Gastroesophageal sphincter (tissue), 4 donors: ENCODE results near the gene SMIM17. TPM values are rescaled to one million over a fixed set of nuclear protein-coding genes. Genes with fewer than 3 reads are reported as not detected.

Experiments used
- ATAC-seq: fragments of 150-250 bp; one replicate; pipeline ENCODE4 v1.9.1; 2016; ENCODE audit warnings: mild to moderate bottlenecking, moderate library complexity
- H3K27ac ChIP-seq, 4 donors: fragments of 200-600 bp; sonication (generic) in 3 of 4; 1 replicate in 3 of 4; 2 replicates in 1 of 4; pipeline ENCODE4 v1.5.1; 2016 to 2019
- H3K27me3 ChIP-seq: fragments of 200-600 bp; sonication (generic); one replicate; pipeline ENCODE4 v1.5.1; 2019
- H3K36me3 ChIP-seq, 2 donors: fragments of 200-600 bp; sonication (generic); one replicate each; pipeline ENCODE4 v1.5.1; 2019; ENCODE audit warnings: control low read depth in 1 of 2
- H3K4me1 ChIP-seq, 3 donors: fragments of 200-600 bp; sonication (generic); 1 replicate in 2 of 3; 2 replicates in 1 of 3; pipeline ENCODE4 v1.5.1; 2016 to 2019; ENCODE audit warnings: control low read depth in 2 of 3
- H3K4me3 ChIP-seq, 2 donors: fragments of 200-600 bp; sonication (generic); one replicate each; pipeline ENCODE4 v1.5.1; 2019; ENCODE audit warnings: mild to moderate bottlenecking in 1 of 2, moderate library complexity in 1 of 2
- H3K9me3 ChIP-seq, 3 donors: fragments of 200-600 bp; sonication (generic); one replicate each; pipeline ENCODE4 v1.5.1; 2017 to 2019; ENCODE audit warnings: control low read depth in 2 of 3
- EP300 ChIP-seq: sonication (generic); formaldehyde crosslinking; IDR thresholded peaks from one replicate; pipeline ENCODE4 v1.6.1; 2017; ENCODE audit warnings: antibody characterized with exemption, mild to moderate bottlenecking
- POLR2A ChIP-seq, 2 donors: fragments of 450-650 bp; IDR thresholded peaks; one replicate each; pipeline ENCODE4 v1.6.1; 2017; ENCODE audit warnings: antibody characterized with exemption in 2 of 2, mild to moderate bottlenecking in 2 of 2, moderate library complexity in 1 of 2
- POLR2AphosphoS5 ChIP-seq: sonication (generic); formaldehyde crosslinking; IDR thresholded peaks from one replicate; pipeline ENCODE4 v1.6.1; 2017; ENCODE audit warnings: antibody characterized with exemption
- WGBS, 2 donors: methylation state at CpG; one replicate each; pipeline ENCODE4 v1.1.5; 2018; ENCODE audit warnings: low coverage in 1 of 2; 5-methylcytosine and 5-hydroxymethylcytosine counted together
- total RNA-seq, 4 donors: library from RNA; depleted of rRNA; stranded (reverse); fragments of >200 nt; gene quantifications; one replicate each; pipeline ENCODE4 v1.1.0, GENCODE V29; 2016
- TF ChIP-seq, protein P1 (sequence below), 4 experiments: fragments of 200-600 bp in 2 of 4; fragments of 450-650 bp in 2 of 4; sonication (generic) in 1 of 4; IDR thresholded peaks; one replicate each; pipeline ENCODE4 v1.5.1; 2017 to 2019; ENCODE audit warnings: antibody characterized with exemption in 4 of 4, mild to moderate bottlenecking in 2 of 4, moderate library complexity in 2 of 4

SMIM17 gene
- total RNA-seq, 4 donors from 2014 or later, result 1.1 to 1.4 TPM; not detected in 2

DNA sequence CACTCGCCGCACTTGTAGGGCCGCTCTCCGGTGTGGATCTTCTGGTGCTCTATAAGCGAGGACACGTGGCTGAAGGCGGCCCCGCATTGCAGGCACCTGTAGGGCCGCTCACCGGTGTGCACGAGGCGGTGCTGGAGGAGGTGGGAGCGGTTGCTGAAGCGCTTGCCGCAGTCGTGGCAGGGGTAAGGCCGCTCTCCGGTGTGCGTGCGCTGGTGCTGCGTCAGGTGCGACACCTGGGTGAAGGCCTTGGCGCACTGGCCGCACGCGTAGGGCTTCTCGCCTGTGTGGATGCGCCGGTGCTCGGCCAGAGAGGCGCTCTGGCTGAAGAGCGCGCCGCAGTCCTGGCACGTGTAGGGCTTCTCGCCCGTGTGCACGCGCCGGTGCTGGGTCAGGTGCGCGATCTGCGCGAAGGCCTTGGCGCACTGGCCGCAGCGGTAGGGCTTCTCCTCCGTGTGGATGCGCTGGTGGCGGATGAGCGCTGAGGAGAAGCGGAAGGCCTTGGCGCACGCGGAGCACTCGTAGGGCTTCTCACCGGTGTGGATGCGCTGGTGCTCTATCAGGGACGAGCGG is 21.1 kb downstream of the SMIM17 start:
- no peaks in the 10 kb centered on the region for H3K27me3 ChIP-seq
- H3K36me3 ChIP-seq, result peaks cover 0 to 41% of the 10 kb centered on the region in 2 donors
- no peak overlapping the region for H3K27ac ChIP-seq
- no peak overlapping the region for H3K4me3 ChIP-seq
- no peak for ATAC-seq
- TF ChIP-seq POLR2AphosphoS5 (no peak), POLR2A (IDR thresholded peaks at IDR 0.05) (no peak), EP300 (no peak)
- TF ChIP-seq, protein P1, sequence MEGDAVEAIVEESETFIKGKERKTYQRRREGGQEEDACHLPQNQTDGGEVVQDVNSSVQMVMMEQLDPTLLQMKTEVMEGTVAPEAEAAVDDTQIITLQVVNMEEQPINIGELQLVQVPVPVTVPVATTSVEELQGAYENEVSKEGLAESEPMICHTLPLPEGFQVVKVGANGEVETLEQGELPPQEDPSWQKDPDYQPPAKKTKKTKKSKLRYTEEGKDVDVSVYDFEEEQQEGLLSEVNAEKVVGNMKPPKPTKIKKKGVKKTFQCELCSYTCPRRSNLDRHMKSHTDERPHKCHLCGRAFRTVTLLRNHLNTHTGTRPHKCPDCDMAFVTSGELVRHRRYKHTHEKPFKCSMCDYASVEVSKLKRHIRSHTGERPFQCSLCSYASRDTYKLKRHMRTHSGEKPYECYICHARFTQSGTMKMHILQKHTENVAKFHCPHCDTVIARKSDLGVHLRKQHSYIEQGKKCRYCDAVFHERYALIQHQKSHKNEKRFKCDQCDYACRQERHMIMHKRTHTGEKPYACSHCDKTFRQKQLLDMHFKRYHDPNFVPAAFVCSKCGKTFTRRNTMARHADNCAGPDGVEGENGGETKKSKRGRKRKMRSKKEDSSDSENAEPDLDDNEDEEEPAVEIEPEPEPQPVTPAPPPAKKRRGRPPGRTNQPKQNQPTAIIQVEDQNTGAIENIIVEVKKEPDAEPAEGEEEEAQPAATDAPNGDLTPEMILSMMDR (IDR thresholded peaks at IDR 0.05), result no peak
- peaks cover 0 to 9% (median 0%) of the 10 kb centered on the region in 3 donors for H3K4me1 ChIP-seq
- WGBS, 2 donors, result 80 to 86% methylated on average over 4 to 9 of the region's 60 CpGs
- H3K9me3 ChIP-seq, result peaks cover 0 to 21% (median 0%) of the 10 kb centered on the region in 3 donors

DNA sequence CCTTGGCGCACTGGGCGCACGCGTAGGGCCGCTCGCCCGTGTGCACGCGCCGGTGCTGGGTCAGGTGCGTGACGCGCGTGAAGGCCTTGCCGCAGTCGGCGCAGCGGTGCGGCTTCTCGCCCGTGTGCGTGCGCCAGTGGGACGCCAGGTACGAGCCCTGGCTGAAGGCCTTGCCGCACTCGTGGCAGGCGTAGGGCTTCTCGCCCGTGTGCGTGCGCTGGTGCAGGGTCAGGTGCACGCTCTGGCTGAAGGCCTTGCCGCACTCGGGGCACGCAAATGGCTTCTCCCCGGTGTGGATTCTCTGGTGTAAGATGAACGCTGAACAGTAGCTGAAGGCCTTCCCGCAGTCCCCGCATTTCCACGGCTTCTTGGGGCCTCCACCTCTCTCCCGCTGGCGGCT is 21.6 kb downstream of the SMIM17 start:
- H3K27me3 ChIP-seq, result no peaks in the 10 kb centered on the region
- ATAC-seq, result no peak

DNA sequence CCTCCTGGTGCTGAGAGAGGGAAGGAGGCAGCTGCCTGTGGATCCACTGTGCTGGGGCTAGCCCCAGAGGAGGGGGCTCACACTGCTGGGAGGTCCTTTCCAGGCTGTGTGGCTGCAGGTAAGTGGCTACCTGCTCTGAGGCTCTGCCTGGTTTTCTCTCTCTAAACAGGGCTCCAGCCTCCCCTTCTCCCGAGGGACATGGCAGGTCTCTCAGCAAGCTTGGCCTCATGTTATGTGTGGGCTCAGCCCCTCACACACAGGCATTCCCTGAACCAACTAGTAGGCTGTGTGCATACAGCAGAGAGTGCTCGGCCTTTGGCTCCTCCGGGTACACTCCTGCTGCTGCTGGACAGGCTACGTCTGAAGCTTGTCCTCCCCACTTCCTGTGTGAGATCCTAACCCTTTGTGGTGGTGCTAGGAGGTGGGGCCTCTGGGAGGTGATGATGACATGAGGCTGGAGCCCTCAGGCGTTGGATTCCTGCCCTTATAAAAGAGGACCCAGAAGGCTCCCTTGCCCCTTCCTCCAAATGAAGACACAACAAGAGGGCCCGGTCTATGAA is 24.4 kb downstream of the SMIM17 start:
- no peak overlapping the region for H3K27ac ChIP-seq
- peaks cover 0 to 21% (median 0%) of the 10 kb centered on the region in 3 donors for H3K9me3 ChIP-seq
- peaks cover 0 to 21% (median 9%) of the 10 kb centered on the region in 3 donors for H3K4me1 ChIP-seq
- peaks cover 0 to 35% of the 10 kb centered on the region in 2 donors for H3K36me3 ChIP-seq
- TF ChIP-seq POLR2AphosphoS5, result no peak
- no peak for TF ChIP-seq EP300
- TF ChIP-seq, protein P1 (IDR thresholded peaks at IDR 0.05), result no peak
- no peak for TF ChIP-seq POLR2A (IDR thresholded peaks at IDR 0.05)
- H3K27me3 ChIP-seq, result no peaks in the 10 kb centered on the region
- WGBS, 2 donors, result 89 to 100% methylated on average over 1 to 2 of the region's 6 CpGs
- no peak for ATAC-seq
- H3K4me3 ChIP-seq, result no peak overlapping the region

More for the DNA sequence above, 21.6 kb downstream of the SMIM17 start:
- H3K4me1 ChIP-seq, result peaks cover 0 to 9% (median 0%) of the 10 kb centered on the region in 3 donors
- WGBS, 2 donors, result 80 to 100% methylated on average over 1 to 2 of the region's 43 CpGs
- peaks cover 0 to 21% (median 0%) of the 10 kb centered on the region in 3 donors for H3K9me3 ChIP-seq
- H3K4me3 ChIP-seq, result no peak overlapping the region
- H3K36me3 ChIP-seq, result peaks cover 0 to 41% of the 10 kb centered on the region in 2 donors
- no peak overlapping the region for H3K27ac ChIP-seq
- TF ChIP-seq POLR2AphosphoS5 (no peak), EP300 (no peak), POLR2A (IDR thresholded peaks at IDR 0.05) (no peak)
- TF ChIP-seq, protein P1 (IDR thresholded peaks at IDR 0.05), result no peak

DNA sequence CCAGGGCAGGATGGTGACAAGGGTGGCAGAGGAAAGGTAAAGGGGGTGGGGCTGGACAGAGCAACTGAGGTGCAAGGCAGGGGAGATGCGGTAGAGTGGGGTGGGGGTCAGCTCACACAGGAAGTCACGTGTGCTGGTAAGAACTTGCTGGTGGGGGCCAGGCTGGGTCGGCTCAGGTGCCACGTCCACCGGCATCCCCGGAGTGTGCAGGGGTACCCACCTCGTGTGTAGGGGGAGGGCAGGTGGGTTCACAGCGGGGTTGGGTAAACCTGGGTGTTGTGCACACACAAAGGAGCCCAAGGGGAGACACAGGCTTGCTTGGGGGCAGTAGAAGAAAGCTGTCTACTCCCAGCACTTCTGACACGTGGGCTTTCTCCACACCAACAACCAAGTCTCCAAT is 25.7 kb downstream of the SMIM17 start:
- Histone ChIP-seq H3K4me1 (peaks cover 0 to 25% (median 9%) of the 10 kb centered on the region in 3 donors), H3K4me3 (no peak overlapping the region), H3K27me3 (no peaks in the 10 kb centered on the region), H3K27ac (no peak overlapping the region), H3K36me3 (peaks cover 0 to 22% of the 10 kb centered on the region in 2 donors), H3K9me3 (peaks cover 0 to 17% (median 0%) of the 10 kb centered on the region in 3 donors)
- TF ChIP-seq POLR2AphosphoS5 (no peak), EP300 (no peak), POLR2A (IDR thresholded peaks at IDR 0.05) (no peak)
- TF ChIP-seq, protein P1 (IDR thresholded peaks at IDR 0.05), result no peak
- WGBS, 2 donors, result 43 to 70% methylated on average over 3 to 8 of the region's 9 CpGs
- no peak for ATAC-seq
